PC-9 (cell line): Measurements from ENCODE around the gene ABCC3.

ENCODE experiments used
- CTCF ChIP-seq: fragments of 200-600 bp; sonication (generic); conservative IDR thresholded peaks from 2 replicates; pipeline ENCODE4 v1.6.1; 2017; ENCODE audit warnings: mixed run types, antibody characterized with exemption, mild to moderate bottlenecking, moderate library complexity
- EZH2 ChIP-seq: fragments of 200-600 bp; sonication (generic); IDR thresholded peaks from 2 replicates; pipeline ENCODE4 v1.8.0; 2017; ENCODE audit warnings: antibody characterized with exemption, low read depth

GRCh38 chr17:50667259-50668024 lies 32.8 kb downstream of the ABCC3 start:
- no peak for TF ChIP-seq EZH2
- TF ChIP-seq CTCF, result no peak
